Measurements from ENCODE around the gene ST7. TPM values are rescaled to one million over a fixed set of nuclear protein-coding genes. Genes with fewer than 3 reads are reported as not detected.
"Not testable (repeated sequence)": the region's sequence is repeated elsewhere in the genome, so short reads cannot be mapped to it uniquely, and the experiment has no call there.

Gene ST7
- polyA plus RNA-seq, 1 donor from 2014 or later, result 4.4 TPM

DNA sequence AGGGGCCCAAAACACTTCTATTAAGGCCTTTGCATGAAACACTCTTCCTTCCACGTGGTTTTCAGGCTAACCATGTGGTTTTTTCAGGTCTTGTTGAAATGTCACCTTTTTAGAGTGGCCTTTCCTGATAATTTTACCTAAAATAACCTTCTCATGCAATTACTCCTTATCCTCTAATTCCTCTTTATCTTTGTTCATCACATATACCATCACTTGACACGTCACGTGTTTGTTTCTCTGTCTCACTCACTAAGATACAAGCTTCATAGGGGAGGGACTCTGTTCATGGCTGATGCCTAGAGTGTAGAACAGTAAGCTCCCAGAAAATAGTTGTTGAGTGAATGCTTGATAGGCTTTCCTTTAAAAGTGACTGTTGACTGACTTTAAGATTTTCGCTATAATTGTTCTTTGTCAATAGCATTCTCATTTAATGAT lies 63.7 kb downstream of the ST7 start:
- H3K27me3 Mint-ChIP-seq, result no peaks in the 10 kb centered on the region
- peaks cover 11 to 23% (median 13%) of the 10 kb centered on the region in 3 donors for H3K4me1 Mint-ChIP-seq
- no peaks in the 10 kb centered on the region for H3K36me3 Mint-ChIP-seq
- H3K4me3 Mint-ChIP-seq, result peak overlapping the region in 2 of 4 donors; percentile 5 to 51
- H3K27ac Mint-ChIP-seq, result peak overlapping the region in 2 of 3 donors; percentile 54 to 69
- H3K9me3 Mint-ChIP-seq, result no peaks in the 10 kb centered on the region

DNA sequence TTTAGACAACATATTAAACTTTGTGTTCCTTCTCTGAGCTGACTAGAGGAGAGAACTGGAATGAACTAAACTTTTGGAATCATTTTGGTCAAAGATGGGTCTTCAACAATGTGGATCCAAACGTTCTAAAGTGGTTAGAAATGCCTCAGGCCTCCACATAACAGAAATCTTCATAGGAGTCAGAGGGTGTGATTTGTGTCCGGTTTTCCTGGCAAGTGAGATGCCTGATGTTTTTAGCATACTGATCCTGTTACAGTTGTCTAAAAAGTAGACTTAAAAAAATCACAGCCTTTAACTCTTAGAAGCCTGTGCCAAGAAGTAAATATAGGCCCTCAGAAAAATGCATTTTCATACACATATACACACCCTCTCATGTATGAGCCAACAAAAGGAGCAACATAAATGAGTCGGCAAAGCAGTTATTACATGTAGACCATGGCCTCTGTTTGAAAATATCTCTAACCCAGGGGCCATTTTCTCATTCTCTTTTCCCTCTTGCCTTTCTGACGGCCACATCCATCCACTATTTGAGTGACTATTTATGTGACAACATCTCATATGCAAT lies 64.5 kb downstream of the ST7 start:
- no peaks in the 10 kb centered on the region for H3K9me3 Mint-ChIP-seq
- H3K4me3 Mint-ChIP-seq, result no peak overlapping the region
- H3K27ac Mint-ChIP-seq, result no peak overlapping the region
- peaks cover 12 to 20% (median 12%) of the 10 kb centered on the region in 3 donors for H3K4me1 Mint-ChIP-seq
- no peaks in the 10 kb centered on the region for H3K27me3 Mint-ChIP-seq
- no peaks in the 10 kb centered on the region for H3K36me3 Mint-ChIP-seq

DNA sequence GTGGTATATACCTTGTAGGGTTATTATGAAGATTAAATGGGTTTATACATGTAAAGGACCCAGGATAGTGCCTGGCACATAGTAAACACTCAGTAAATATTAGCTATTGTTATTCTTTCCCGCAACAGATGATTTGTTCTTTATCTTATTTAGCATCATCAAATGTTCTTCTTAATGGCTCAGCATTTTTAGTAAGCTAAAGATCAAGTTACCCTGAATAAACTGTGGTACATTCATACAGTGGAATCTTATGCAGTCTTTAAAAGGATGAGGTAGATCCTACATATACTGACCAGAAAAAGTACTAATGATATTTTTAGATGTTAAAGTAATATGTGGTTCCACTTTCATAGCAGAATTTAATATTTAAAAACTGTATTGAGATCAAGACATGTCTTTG lies 65.4 kb downstream of the ST7 start:
- Mint-ChIP-seq H3K27ac (no peak overlapping the region), H3K4me1 (peaks cover 14 to 25% (median 15%) of the 10 kb centered on the region in 3 donors), H3K27me3 (no peaks in the 10 kb centered on the region), H3K9me3 (no peaks in the 10 kb centered on the region), H3K4me3 (no peak overlapping the region), H3K36me3 (no peaks in the 10 kb centered on the region)

DNA sequence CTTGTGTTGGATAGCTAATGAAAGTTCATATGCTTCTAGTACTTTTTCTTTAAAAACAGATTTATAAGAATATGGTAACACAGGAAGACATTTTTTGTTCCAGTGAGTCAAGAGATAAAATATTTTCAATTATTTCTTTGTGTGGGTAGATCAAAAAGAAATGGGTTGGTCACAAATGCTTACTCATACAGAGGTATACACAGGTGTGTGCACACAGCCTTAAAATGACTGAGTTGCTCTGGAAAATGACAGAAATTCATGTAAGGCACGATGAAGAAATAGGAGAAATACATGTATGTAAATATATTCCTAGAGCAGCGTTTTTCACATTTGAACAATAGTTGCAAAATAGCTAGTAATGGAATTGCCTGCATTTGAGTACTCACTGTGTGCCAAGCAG lies 66.0 kb downstream of the ST7 start:
- no peaks in the 10 kb centered on the region for H3K9me3 Mint-ChIP-seq
- no peak overlapping the region for H3K27ac Mint-ChIP-seq
- no peaks in the 10 kb centered on the region for H3K27me3 Mint-ChIP-seq
- peaks cover 12 to 23% (median 14%) of the 10 kb centered on the region in 3 donors for H3K4me1 Mint-ChIP-seq
- no peaks in the 10 kb centered on the region for H3K36me3 Mint-ChIP-seq
- no peak overlapping the region for H3K4me3 Mint-ChIP-seq

DNA sequence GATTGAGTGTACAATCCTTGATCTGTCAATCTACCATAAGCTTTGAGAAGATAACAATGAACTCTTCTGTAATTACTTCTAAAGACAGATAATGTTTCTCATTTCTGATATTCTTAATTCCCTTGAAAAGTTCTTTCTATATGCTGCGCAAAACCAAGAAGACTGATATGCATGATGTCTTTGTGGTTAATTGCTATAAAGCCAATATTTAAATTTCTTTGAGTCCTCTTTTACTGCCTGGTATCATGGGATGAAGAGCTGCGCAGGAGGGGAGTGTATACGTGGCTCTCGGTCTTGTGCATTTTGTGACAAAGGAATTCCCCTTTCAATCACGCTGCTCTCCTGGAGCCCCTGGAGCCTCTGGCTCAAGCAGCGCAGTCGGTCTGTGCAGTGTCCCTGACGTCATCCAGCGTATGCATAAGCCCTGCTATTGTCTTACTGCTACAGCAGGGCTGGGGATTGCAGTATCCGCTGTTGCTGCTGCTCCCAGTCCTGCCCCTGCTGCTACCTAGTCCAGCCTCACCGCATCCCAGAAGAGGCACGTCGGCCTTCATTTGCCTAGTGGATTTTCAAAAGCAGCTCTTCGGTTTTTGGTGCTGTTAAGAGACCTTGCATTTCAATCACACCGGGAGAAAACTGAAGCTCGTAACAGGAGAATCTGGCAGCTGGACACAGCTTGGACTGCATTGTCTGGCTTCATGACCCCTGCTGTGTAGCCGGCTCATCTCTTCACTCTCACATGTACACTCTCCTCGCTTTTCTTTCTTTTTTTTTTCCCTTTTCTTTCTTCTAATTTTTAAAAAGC lies 66.7 kb downstream of the ST7 start:
- Mint-ChIP-seq H3K4me1 (peaks cover 11 to 23% (median 14%) of the 10 kb centered on the region in 3 donors), H3K27me3 (no peaks in the 10 kb centered on the region), H3K36me3 (no peaks in the 10 kb centered on the region), H3K27ac (no peak overlapping the region), H3K4me3 (no peak overlapping the region), H3K9me3 (no peaks in the 10 kb centered on the region)

DNA sequence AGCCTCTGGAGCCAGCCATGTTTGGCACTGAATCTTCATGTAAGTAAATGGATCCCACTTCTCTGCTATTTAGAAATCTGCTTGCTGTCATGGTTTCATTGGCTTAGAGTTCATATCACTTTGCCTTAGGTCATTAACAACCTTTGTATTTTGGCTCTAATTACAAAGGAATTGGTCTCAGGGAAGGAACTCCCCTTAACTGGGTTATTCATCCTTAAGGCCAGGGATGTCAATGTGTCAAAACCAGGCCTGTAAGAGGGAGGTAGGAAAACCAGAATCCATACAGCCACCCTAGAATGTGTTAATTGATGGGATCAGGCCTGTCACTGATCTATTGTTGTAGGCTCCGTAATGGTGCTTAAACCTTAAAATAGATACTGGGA lies 67.3 kb downstream of the ST7 start:
- Mint-ChIP-seq H3K4me1 (peaks cover 10 to 18% (median 11%) of the 10 kb centered on the region in 3 donors), H3K27ac (no peak overlapping the region), H3K9me3 (no peaks in the 10 kb centered on the region), H3K4me3 (no peak overlapping the region), H3K36me3 (no peaks in the 10 kb centered on the region), H3K27me3 (no peaks in the 10 kb centered on the region)

DNA sequence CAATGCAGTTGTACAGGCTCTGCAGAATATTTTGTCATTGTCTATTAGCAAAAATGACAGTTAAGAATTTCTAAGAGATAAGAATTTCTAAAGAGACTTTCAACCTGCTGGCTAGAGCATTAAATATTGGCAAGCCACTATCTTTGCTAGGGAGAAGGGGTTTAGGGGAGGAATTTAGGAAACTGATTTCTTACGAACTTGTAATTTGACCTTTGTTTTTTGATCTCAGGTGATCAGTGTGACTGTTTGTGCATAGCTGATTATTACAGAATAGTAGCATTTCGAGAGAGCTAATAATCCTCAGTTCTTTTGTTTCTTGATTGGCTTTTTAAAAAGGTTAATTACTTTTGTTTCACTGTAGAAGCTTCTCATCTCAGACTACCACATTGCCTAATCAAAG lies 68.1 kb downstream of the ST7 start:
- H3K9me3 Mint-ChIP-seq, result no peaks in the 10 kb centered on the region
- H3K4me1 Mint-ChIP-seq, result peaks cover 9 to 13% (median 11%) of the 10 kb centered on the region in 3 donors
- no peak overlapping the region for H3K4me3 Mint-ChIP-seq
- H3K27ac Mint-ChIP-seq, result no peak overlapping the region
- H3K36me3 Mint-ChIP-seq, result no peaks in the 10 kb centered on the region
- no peaks in the 10 kb centered on the region for H3K27me3 Mint-ChIP-seq

DNA sequence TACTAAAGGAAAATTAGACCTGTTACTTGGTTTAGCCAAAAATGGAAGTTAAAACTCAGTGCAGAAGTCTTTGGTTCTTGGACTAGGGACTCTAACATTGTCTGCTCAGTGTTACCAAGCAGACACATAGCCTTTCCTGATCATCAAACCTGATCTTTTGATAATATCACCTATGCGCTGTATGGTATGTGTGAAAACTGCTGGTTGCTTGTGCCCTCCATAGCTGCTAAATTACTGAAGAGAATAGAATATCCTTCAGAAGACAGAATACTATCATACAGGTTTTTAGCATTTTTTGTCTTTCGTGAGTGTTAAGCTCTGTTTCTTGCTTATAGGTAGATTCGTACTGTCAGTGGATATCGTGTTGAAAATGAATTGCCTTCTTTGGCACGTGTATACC lies 68.7 kb downstream of the ST7 start:
- Mint-ChIP-seq H3K4me3 (no peak overlapping the region), H3K27ac (peak overlapping the region in 1 of 3 donors; percentile 28), H3K36me3 (no peaks in the 10 kb centered on the region), H3K27me3 (no peaks in the 10 kb centered on the region), H3K9me3 (peaks cover 0 to 3% (median 0%) of the 10 kb centered on the region in 3 donors), H3K4me1 (peaks cover 8 to 9% (median 8%) of the 10 kb centered on the region in 3 donors)

DNA sequence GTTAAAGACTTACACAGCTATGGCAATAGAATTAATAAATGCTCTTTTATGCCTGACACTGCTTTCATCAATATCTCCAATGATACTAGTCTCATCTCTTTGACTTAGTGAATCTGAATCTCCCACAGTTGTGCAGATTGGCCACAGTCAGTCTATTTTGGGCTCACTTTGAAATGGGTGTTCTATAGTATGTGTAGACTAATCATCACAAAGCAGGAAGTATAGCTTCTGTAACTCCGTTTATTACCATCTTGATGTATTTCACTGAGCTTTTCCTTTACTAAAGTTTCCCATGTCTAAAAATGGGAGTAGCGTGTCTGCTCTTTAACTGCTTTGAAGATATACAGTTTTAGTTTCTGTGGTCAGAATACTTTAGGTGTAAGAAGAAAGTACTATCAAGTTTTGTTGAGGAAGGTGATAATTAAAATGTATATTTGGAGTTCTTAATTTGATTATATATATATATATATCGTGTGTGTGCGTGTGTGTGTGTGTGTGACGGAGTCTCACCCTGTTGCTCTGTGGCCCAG lies 70.1 kb downstream of the ST7 start:
- Mint-ChIP-seq H3K27ac (no peak overlapping the region), H3K27me3 (no peaks in the 10 kb centered on the region), H3K9me3 (peaks cover 0 to 3% (median 0%) of the 10 kb centered on the region in 3 donors), H3K4me1 (peaks cover 3 to 5% (median 4%) of the 10 kb centered on the region in 3 donors), H3K36me3 (no peaks in the 10 kb centered on the region), H3K4me3 (no peak overlapping the region)

DNA sequence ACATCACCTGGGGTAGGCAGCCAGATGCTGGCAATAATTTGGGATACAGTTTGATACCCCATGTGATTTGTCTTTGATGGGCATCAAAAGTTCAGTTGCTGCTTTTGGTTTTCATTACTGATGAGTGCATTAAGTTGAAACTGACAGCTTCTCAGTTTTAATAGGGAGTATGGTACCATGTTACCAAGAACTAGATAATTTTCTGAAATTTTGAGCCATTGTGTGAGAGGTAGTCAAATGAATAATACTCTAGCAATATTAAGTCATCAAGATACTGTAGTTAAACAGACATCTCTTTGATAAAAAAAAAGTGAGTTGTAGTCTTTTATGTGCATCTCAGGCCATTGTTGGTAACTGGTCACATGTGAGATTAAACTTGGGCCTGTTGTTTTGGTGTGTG lies 71.5 kb downstream of the ST7 start:
- H3K4me1 Mint-ChIP-seq, result peaks cover 3 to 5% (median 4%) of the 10 kb centered on the region in 3 donors
- H3K9me3 Mint-ChIP-seq, result peaks cover 0 to 3% (median 0%) of the 10 kb centered on the region in 3 donors
- H3K27me3 Mint-ChIP-seq, result no peaks in the 10 kb centered on the region
- H3K27ac Mint-ChIP-seq, result no peak overlapping the region
- H3K4me3 Mint-ChIP-seq, result no peak overlapping the region
- peaks cover 2% of the 10 kb centered on the region for H3K36me3 Mint-ChIP-seq

DNA sequence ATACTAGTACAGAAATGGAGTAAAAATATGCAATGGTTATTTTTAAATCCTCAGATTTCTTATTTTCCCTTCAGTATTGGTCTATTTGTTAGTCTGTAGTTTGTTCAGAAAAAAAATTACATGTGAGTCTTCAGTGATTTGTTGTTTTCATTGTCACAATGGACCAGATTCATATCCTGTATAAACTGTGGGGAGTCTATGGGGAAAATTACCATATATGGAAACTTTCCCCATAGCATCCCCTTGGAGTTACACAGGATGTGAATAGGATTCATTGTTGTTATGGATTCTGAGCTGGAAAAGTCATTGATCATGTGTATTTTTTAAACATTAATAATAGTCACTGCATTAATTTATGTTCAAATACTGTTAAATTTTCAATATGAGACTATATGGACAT lies 72.6 kb downstream of the ST7 start:
- Mint-ChIP-seq H3K4me1 (peaks cover 4 to 5% (median 5%) of the 10 kb centered on the region in 3 donors), H3K27me3 (no peaks in the 10 kb centered on the region), H3K36me3 (peaks cover 2% of the 10 kb centered on the region), H3K27ac (no peak overlapping the region), H3K9me3 (peaks cover 0 to 4% (median 3%) of the 10 kb centered on the region in 3 donors), H3K4me3 (no peak overlapping the region)

DNA sequence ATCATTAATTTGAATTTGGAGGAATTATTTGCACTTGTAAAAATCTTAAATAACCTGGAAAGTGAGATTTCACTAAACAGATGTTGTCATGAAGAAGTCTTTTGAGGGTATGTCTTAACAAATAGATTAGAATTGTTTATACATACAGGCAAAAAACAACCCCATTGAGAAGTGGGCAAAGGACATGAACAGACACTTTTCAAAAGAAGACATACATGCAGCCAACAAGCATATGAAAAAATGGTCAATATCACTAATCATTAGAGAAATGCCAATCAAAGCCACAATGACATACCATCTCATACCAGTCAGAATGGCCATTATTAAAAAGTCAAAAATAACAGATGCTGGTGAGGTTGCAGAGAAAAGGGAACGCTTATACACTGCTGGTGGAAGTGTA lies 77.0 kb downstream of the ST7 start:
- H3K9me3 Mint-ChIP-seq, H3K36me3 Mint-ChIP-seq, H3K4me3 Mint-ChIP-seq, H3K4me1 Mint-ChIP-seq, H3K27me3 Mint-ChIP-seq, H3K27ac Mint-ChIP-seq: not testable (repeated sequence)

DNA sequence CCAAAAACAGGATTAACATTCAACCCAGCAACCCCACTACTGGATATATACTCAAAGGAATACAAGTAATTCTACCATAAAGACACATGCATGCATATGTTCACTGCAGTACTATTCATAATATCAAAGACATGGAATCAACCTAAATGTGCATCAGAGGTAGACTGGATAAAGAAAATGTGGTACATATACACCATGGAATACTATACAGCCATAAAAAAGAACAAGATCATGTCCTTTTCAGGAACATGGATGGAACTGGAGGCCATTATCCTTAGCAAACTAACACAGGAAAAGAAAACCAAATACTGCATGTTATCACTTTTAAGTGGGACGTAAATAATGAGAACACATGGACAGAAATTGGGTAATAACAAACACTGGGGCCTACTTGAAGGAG lies 77.5 kb downstream of the ST7 start:
- H3K4me1 Mint-ChIP-seq, H3K27ac Mint-ChIP-seq, H3K27me3 Mint-ChIP-seq, H3K4me3 Mint-ChIP-seq, H3K36me3 Mint-ChIP-seq, H3K9me3 Mint-ChIP-seq: not testable (repeated sequence)

DNA sequence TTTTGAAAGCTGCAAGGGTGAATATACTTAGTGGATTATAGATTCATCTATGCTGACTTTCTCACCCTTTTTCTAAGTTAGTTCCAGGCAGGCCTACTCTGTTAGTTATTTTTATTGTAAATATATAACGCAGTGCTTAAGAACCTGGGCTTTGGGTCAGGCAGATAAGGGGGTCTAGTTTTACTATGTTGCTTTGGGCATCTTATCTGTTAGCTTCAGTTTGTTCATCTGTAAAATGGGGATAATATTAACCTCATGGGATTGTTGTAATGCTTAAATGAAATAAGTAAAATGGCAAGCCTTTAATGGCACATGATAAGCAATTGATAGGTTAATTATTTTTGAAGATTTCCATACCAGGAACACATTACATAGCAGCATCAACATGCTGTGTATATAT lies 79.5 kb downstream of the ST7 start:
- H3K9me3 Mint-ChIP-seq, result peaks cover 0 to 5% (median 0%) of the 10 kb centered on the region in 3 donors
- no peak overlapping the region for H3K27ac Mint-ChIP-seq
- peaks cover 6% of the 10 kb centered on the region for H3K36me3 Mint-ChIP-seq
- H3K4me1 Mint-ChIP-seq, result peaks cover 0 to 2% (median 0%) of the 10 kb centered on the region in 3 donors
- H3K27me3 Mint-ChIP-seq, result no peaks in the 10 kb centered on the region
- H3K4me3 Mint-ChIP-seq, result no peak overlapping the region

DNA sequence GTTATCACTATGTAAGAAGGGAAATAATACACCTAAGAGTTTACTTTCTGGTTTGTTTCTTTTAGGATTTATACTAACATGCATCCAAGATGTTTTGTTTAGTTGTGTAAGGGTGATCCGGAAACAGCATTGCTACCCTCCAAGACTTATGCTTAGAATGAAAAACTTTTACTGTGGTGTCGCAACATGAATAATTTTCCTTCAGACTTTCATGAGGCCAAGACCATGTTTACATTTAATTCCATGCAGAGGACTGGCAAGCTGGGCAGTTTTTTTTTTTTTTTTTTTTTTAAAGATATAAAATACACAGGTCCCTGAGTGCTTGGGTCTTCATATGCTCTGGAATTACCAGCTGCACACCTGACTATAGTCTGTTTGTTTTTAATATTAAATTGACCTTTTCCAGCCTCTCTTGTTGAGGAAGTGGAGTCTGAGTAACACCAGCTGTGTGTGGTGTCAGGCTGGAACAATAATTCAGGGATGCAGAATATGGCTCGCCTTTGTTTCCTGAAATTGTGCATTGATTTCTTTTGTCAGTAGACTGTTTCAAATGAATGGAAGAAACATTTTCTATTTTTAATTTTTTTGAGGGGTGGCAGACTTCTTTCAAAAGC lies 81.7 kb downstream of the ST7 start:
- Mint-ChIP-seq H3K4me1 (peaks cover 0 to 2% (median 0%) of the 10 kb centered on the region in 3 donors), H3K4me3 (no peak overlapping the region), H3K27me3 (no peaks in the 10 kb centered on the region), H3K9me3 (peaks cover 0 to 5% (median 0%) of the 10 kb centered on the region in 3 donors), H3K27ac (no peak overlapping the region), H3K36me3 (peaks cover 6% of the 10 kb centered on the region)
